GM12892 (cell line): ENCODE results near the gene DNAJB8.

Source experiments
- DNase-seq: peaks from one replicate; pipeline ENCODE4 v3.0.0; 2011; ENCODE audit not compliant: insufficient read length
- FAIRE-seq: peaks from 2 replicates; lab custom pipeline; 2011; peaks lifted over from hg19 to GRCh38; lab: Jason Lieb, UNC
- POLR2A ChIP-seq: IDR thresholded peaks from 2 replicates; pipeline ENCODE4 v1.6.1; 2011; ENCODE audit warnings: low read depth, low read length, control low read depth
- POLR2AphosphoS5 ChIP-seq: IDR thresholded peaks from 2 replicates; pipeline ENCODE4 v1.6.1; 2011; ENCODE audit warnings: low read depth, low read length, control low read depth
- TAF1 ChIP-seq: IDR thresholded peaks from 2 replicates; pipeline ENCODE4 v1.6.1; 2011; ENCODE audit warnings: low read depth, mild to moderate bottlenecking, control low read depth, low read length, borderline replicate concordance

DNAJB8 gene

DNA sequence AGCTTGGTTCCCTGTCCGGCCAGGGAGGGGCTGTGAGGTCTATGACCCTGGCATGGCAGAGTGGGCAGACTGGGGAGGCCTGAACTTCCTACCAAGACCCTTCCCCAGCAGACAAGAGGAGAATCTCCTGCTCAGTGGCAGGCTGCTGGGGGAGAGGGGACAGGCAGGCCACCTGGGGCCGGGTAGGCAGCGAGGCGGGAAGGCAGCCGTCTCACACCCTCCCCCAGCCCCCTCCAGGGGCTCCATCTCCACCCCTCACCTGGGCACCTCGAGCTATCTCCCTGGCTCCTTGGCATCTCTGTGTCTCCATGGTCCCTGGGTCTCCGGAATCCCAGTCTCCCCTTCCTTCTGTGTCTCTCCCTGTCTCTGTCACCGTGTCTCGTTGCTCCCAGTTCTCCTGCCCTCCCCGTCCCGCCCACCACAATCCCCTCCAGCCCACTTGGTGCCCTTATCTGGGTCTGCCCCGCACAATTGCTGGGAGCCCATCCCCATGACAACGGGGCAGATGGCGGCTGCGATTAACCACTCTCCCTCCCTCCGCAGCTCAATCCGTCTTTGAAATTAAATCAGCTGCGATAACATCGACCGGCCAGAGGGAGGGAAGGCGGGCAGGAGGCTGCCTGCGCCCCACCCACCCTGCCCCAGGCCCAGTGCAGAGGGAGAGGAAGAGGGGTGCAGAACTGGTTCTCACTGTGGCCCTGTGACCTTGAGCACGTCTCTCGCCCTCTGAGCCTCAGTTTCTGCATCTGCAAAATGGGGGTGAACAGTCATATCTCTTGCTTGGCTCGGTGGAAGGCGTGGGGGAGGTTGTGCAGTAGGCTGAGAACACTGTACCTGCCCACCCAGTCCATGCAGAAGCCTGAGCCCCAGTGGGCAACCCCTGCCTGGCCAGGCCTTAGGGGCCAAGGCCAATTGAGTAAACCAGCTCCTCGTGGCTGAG lies 9.6 kb downstream of the DNAJB8 start:
- DNase-seq (no peak), FAIRE-seq (no peak)
- TF ChIP-seq POLR2A (no peak), TAF1 (no peak), POLR2AphosphoS5 (no peak)

- no peak for DNase-seq
- FAIRE-seq = no peak
- no peak for TF ChIP-seq POLR2A
- TF ChIP-seq TAF1 = no peak
- TF ChIP-seq POLR2AphosphoS5 = no peak
Measured at GRCh38 chr3:128455786-128456748, 10.6 kb downstream of the DNAJB8 start.

DNA sequence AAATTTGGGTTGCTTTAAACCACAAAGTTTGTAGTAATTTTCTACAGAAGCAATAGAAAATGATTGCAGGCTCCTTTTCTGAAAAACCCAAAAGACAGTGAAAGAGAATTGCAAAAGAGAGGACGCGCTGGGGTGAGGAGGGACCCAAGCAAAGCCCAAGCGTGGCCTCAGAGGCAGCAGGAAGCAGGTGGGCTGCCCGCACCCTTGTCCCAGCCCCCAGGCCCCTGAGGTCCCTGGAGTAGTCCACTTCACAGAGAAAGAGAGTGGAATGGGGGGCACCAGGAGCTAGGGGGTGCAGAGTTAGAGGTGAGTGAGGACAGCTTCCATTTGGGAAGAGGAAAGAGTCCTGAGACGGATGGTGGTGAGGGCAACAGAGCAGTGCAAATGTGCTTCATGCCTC lies 11.6 kb downstream of the DNAJB8 start:
- DNase-seq (no peak), FAIRE-seq (no peak)
- TF ChIP-seq POLR2A (no peak), POLR2AphosphoS5 (no peak), TAF1 (no peak)

- TF ChIP-seq POLR2AphosphoS5 = no peak
- no peak for TF ChIP-seq POLR2A
- TF ChIP-seq TAF1 = no peak
- no peak for DNase-seq
- FAIRE-seq = no peak
Measured at GRCh38 chr3:128454310-128454618, 12.4 kb downstream of the DNAJB8 start.

GRCh38 chr3:128453501-128454309 lies 13.0 kb downstream of the DNAJB8 start:
- no peak for TF ChIP-seq TAF1
- TF ChIP-seq POLR2AphosphoS5 = no peak
- no peak for TF ChIP-seq POLR2A
- DNase-seq = no peak
- no peak for FAIRE-seq

DNA sequence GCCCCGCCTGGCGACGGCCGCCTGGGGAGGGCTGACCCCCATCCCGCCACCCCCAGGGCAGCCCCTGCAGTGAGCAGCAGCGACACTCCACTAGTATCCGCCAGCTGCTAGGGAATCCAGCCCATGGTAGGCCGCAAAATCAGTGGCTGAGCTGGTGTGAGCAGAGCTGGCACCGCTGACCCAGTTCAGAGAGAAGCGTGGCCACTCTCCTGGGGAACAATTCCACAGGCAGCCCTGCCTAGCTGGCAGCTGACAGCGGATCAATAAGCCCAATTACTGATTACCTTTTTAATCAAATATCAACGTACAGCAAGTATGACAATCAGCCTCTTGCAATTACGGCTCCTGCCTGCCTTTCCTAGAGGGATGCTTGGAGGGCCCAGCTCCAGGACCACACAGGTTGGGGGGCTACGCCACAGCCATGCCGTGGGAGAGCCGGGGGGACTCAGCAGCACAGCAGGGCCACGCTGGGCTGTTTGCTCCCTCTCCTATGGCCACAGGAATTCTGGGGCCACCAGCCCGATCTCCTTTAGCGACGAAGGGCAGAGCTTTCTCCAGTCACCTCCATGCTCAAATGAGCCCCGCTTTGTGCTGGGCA lies 13.9 kb downstream of the DNAJB8 start:
- no peak for DNase-seq
- no peak for FAIRE-seq
- TF ChIP-seq TAF1 (no peak), POLR2AphosphoS5 (no peak), POLR2A (no peak)

DNA sequence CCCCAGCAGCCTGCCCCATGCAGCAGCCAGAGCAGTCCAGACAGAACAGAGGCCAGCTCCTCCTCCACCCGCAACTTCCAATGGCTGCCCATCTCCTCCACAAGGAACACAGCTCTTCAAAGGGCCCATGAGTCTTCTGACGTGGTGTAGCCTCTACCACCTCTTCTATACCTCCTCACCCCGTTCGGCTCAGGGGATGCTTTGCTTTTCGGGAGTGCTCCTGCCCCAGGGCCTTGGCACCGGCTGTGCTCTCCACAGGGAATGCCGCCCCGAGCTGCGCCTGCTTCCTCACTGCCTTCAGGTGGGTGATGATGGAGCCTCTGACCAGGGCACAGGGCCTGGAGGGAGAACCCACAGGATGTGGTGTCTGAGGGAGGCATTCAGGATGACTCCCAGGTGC lies 14.6 kb downstream of the DNAJB8 start:
- FAIRE-seq = no peak
- DNase-seq = no peak
- no peak for TF ChIP-seq TAF1
- no peak for TF ChIP-seq POLR2A
- no peak for TF ChIP-seq POLR2AphosphoS5

- TF ChIP-seq POLR2AphosphoS5 = no peak
- no peak for TF ChIP-seq POLR2A
- no peak for TF ChIP-seq TAF1
- FAIRE-seq (no peak), DNase-seq (no peak)
Measured at GRCh38 chr3:128449111-128449638, 17.5 kb downstream of the DNAJB8 start.

DNA sequence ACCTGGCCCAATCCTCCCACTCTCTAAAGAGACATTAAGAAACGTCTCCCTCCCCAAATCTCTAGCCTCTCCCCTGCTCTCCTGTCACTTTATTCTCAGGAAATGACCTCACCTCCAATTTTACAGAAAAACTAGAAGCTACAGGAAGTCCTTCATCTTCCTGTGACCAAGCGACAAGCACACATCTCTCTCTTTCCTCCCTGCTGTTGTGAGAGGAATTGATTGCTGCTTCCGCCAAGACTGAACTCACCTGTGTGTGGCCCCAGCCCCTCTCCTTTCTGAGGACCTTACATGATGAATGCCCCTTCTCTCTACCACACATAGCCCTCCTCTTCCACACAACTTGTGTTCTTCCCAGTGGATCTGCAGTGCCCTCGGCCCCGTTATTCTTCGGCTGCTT lies 18.2 kb downstream of the DNAJB8 start:
- peak; percentile 27 for FAIRE-seq

DNA sequence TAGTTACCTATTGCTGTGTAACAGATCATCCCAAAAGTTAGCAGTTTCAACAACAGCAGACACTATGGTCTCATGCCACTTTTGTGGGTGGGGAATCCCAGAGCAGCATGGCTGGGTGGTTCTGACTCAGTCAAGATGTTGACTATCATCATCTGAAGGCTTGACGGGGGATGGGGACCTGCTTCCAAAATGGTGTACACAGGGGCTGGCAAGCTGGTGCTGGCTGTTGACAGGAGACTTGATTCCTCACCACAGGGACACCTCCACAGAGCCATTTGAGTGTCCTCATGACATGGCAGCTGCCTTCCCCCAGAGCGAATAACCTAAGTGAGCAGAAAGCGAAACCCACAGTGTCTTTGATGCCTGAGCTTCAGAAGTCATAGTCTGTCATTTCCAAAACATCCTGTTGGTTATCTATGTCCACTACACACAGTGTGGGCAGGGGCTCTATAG lies 19.1 kb downstream of the DNAJB8 start:
- TF ChIP-seq POLR2A (no peak), TAF1 (no peak), POLR2AphosphoS5 (no peak)
- peak; percentile 86 for FAIRE-seq
- DNase-seq = no peak

More for the DNA sequence above, 18.2 kb downstream of the DNAJB8 start:
- TF ChIP-seq POLR2AphosphoS5 = no peak
- no peak for DNase-seq

DNA sequence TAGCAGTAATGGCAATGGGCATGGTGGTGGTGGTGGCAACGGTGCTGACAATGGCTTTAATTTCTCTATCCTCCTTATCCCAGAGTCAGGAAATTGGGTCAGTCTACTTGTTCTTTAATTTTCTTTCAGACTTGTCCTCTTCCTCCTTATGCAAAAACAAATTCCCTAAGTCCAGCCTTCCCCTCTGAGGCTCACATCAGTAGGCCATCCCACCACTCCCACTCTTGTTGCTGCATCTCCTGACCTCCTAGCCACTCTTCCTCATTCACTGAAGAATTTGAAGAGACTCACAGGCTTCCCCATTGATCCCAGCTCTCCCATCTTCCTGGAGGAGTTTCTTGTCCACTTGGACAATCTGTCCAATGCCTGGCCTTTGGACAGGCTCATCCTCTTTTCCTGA lies 19.9 kb downstream of the DNAJB8 start:
- DNase-seq (no peak), FAIRE-seq (no peak)
- TF ChIP-seq TAF1 = no peak
- TF ChIP-seq POLR2AphosphoS5 = no peak
- TF ChIP-seq POLR2A = no peak
